ENCODE results near the gene SLC6A7.

The SLC6A7 gene

DNA sequence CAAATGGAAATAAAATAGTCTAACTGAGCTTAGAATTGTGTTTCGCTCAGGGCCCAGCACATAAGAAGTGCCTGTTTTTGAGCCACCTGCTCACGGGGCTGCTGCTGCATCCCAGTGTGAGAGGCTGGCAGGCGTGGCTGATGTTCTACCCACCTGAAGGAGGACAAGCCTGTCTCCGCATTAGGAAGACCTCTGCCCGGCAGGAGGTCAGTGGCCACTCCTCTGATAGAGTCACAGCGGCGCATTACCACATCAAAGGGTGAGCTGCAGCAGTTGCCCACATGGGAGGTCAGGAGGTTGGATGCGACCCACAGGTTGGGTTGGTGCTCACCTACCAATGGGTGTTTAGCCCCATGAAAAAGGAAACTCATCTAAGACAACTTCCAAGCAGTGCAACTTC, 3.7 kb upstream of the SLC6A7 start:
- TF ChIP-seq, protein P1, sequence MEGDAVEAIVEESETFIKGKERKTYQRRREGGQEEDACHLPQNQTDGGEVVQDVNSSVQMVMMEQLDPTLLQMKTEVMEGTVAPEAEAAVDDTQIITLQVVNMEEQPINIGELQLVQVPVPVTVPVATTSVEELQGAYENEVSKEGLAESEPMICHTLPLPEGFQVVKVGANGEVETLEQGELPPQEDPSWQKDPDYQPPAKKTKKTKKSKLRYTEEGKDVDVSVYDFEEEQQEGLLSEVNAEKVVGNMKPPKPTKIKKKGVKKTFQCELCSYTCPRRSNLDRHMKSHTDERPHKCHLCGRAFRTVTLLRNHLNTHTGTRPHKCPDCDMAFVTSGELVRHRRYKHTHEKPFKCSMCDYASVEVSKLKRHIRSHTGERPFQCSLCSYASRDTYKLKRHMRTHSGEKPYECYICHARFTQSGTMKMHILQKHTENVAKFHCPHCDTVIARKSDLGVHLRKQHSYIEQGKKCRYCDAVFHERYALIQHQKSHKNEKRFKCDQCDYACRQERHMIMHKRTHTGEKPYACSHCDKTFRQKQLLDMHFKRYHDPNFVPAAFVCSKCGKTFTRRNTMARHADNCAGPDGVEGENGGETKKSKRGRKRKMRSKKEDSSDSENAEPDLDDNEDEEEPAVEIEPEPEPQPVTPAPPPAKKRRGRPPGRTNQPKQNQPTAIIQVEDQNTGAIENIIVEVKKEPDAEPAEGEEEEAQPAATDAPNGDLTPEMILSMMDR (IDR thresholded peaks at IDR 0.05; ENCODE audit: insufficient read depth, low read length, missing control alignments), result no peak
- ChIA-PET POLR2A (no interaction called here), CTCF (interaction anchor here (1.6 to 4.5 kb wide), 3 partner anchors 10 to 34 kb away, joined by 4 to 23 read pairs (median 4); no protein-coding TSS in a partner anchor)
- no peak overlapping the region for H3K4me3 ChIP-seq (ENCODE audit: low read depth, low read length)
- no peak for DNase-seq (ENCODE audit: low read depth, low spot score)

DNA sequence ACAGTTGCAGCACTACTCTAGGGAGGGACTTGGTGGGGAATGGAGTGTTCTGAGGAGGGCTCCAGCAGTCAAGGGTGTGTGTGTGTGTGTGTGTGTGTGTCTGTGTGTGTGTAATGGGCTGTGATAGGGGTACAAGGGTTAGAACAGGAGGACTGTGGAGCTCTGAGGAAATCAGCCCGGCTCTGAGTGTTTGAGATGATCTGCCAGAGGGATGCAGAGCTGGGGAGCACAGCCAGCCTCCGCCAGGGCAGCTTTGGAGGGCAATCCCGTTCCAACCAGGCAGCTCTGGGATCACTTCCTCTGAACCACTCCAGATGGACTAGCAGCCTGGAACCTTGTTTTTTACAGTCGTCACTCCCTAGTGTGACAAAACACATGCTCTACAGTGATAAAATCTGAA, 3.0 kb upstream of the SLC6A7 start:
- TF ChIP-seq, protein P1 (IDR thresholded peaks at IDR 0.05; ENCODE audit: insufficient read depth, low read length, missing control alignments), result no peak
- no peak for DNase-seq (ENCODE audit: low read depth, low spot score)
- ChIA-PET CTCF (interaction anchor here (1.6 to 4.5 kb wide), 3 partner anchors 11 to 33 kb away, joined by 4 to 23 read pairs (median 4); no protein-coding TSS in a partner anchor), POLR2A (no interaction called here)
- no peak overlapping the region for H3K4me3 ChIP-seq (ENCODE audit: low read depth, low read length)

DNA sequence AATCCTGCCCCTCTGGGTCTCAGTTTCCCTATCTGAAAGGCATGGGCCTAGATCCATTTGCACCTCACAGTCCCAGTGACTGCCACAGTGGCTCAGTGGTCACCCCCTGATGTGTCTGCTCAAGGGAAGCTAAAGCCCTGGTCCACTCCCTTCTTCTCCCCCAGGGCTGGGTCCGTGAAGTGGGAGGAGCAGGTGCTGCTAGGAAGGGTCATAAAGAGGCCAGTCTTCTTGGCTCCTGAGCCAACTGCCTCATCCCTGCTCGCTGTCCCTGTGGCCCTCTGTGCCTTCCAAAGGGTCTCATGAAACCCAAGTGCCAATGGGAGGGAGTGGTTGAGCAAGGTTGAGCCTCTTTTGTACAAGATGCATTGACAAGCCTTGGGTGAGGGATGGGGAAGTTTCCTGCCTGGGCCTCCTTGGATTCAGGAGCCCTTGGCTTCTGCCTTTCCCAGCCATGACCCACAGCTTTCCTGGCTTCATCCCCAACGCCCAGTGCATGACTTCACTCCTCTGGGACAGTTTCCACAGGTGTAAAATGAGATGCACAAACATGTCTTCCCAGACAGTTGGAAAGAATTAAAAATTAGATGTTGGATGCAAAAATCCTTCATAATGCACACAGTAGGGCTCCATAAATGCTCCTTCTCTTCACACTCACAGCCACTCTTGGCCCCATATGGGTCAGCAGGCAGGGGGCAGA, 1.6 kb upstream of the SLC6A7 start:
- ChIA-PET POLR2A (no interaction called here), CTCF (interaction anchor here (0.8 to 4.5 kb wide), 2 partner anchors 12 to 26 kb away, joined by 3 to 23 read pairs; no protein-coding TSS in a partner anchor)
- DNase-seq (ENCODE audit: low read depth, low spot score), result no peak
- H3K4me3 ChIP-seq (ENCODE audit: low read depth, low read length), result no peak overlapping the region
- TF ChIP-seq, protein P1 (IDR thresholded peaks at IDR 0.05; ENCODE audit: insufficient read depth, low read length, missing control alignments), result no peak

DNA sequence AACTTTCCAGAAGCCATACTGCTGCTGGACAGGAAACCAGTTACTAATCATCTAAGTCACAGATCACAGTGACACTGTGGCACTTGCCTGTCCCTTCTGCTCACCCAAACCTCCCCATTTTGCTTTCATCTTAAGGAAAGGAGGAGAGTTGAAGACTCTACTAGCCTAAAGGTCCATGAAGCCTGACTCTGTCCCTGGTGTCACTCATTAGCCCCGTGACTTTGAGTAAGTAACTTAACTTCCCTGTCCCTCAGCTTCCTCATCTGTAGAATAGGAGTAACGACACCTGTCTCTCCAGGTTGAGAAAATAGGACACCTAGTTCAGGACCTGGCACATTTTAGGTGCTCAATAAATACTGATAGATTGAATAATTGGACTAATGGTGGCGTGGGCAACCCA, 536 bp upstream of the SLC6A7 start:
- DNase-seq (ENCODE audit: low read depth, low spot score), result no peak
- H3K4me3 ChIP-seq (ENCODE audit: low read depth, low read length), result no peak overlapping the region
- CTCF ChIA-PET, result interaction anchor here (4.5 kb wide), 1 partner anchor 13 kb away, joined by 23 read pairs; no protein-coding TSS in a partner anchor
- TF ChIP-seq, protein P1 (IDR thresholded peaks at IDR 0.05; ENCODE audit: insufficient read depth, low read length, missing control alignments), result no peak
- POLR2A ChIA-PET, result no interaction called here

DNA sequence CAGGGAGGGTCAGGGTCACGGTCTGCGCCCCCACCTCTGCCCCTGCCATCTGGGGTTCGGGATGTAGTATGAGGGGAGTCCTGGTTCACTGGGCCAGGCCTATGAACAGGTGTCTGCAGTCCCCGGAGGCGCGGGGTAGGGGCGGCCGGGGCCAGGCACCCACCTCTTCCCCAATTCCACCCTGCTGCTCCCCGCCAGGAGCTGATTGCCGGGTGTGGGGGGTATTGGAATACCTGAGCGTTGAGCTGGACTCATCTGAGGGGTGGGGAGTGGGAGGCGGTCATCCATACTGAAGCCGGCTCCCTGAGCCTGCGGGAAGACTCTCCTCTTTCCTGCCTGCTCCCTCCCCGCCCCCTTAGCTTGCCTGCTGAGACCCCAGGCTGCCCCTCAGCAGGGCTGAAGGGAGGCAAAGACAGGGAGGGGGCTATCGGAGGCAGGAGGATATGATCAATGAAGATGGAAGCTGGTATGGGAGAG, 679 bp downstream of the SLC6A7 start:
- H3K4me3 ChIP-seq (ENCODE audit: low read depth, low read length), result no peak overlapping the region
- TF ChIP-seq, protein P1 (IDR thresholded peaks at IDR 0.05; ENCODE audit: insufficient read depth, low read length, missing control alignments), result no peak
- DNase-seq (ENCODE audit: low read depth, low spot score), result no peak
- ChIA-PET POLR2A (no interaction called here), CTCF (interaction anchor here (0.6 to 3.4 kb wide), 3 partner anchors 14 to 38 kb away, joined by 3 to 21 read pairs (median 4); no protein-coding TSS in a partner anchor)

DNA sequence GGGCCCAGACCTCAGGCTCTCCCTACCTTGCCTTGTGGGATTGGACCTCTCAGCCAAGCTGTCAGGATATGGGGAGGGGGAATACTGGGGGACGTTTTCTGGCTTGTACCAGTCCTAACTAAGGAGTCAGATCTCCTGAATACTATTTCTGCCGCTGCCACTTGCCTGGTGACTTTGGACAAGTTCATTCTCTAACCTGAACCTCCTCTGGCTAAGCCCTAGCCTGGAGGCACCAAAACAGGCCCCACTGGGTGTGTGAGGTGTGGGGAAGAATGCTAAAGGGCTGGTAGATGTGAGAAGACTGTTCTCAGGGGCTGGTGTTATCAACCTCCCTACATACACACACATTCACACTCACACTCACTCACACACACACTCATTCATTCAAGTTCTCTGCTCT, 1.1 kb downstream of the SLC6A7 start:
- POLR2A ChIA-PET, result no interaction called here
- TF ChIP-seq, protein P1 (IDR thresholded peaks at IDR 0.05; ENCODE audit: insufficient read depth, low read length, missing control alignments), result no peak
- CTCF ChIA-PET, result interaction anchor here (0.6 to 3.4 kb wide), 3 partner anchors 15 to 38 kb away, joined by 3 to 21 read pairs (median 4); no protein-coding TSS in a partner anchor
- DNase-seq (ENCODE audit: low read depth, low spot score), result no peak
- H3K4me3 ChIP-seq (ENCODE audit: low read depth, low read length), result no peak overlapping the region

All from AG04449 (cell line).